Measurements from ENCODE around the gene ZNF354B. TPM values are rescaled to one million over a fixed set of nuclear protein-coding genes. Genes with fewer than 3 reads are reported as not detected.

The ZNF354B gene
- total and polyA plus RNA-seq, 7 donors, result 1.7 to 7.2 (median 5.5) TPM

DNA sequence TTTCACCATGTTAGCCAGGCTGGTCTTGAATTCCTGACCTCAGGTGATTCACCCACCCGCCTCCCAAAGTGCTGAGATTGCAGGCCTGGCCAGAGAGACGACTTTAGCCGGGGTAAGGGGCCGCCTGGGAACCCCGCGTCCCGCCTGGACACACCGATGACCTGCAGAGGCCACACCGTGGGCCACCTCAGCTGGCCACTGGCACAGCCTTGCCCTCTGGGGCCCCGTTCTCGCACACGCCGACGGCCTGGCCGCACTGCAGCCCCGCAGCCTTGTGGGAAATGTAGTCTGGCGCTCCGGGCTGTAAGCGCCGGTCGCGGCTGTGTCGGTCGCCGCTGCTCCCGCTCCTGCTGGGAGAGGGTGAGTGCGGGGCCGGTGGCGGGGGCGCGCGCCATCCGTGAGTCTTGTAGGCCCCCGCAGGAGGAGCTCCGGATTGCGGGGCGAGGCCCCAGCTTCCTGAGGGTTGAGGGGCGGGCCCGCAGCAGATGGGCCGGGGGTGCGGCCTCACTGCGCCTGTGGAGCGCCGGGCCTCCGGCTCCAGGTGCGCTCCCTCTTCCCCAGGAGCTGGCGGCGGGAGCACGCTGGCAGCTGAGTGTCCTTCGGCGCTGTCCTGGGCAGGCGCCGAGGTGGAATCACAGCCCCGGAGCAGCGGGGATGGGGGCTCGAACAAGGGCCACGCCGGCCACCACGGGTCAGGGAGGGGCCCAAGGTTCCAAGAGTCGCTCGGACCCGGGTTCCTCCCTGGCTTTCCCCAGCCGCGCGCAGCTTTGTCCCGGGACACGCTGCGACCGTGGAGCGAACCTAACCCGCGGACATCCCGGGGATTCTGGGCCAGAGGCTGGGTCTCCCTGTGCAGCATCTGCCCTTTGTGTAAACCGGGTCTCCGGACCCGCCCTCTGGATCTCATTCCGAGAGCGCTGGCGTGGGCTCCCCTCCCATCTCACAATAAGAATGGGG lies 36.1 kb downstream of the ZNF354B start, which contains the start of gene ZFP2:
Gene ZFP2, plus strand, starts transcription at position 299 of the 957 bp plus-strand sequence. CDS start 35,401 bp downstream, outside the sequence.
- peak; percentile 64 to 76 for DNase-seq
- TF ChIP-seq, protein P1, sequence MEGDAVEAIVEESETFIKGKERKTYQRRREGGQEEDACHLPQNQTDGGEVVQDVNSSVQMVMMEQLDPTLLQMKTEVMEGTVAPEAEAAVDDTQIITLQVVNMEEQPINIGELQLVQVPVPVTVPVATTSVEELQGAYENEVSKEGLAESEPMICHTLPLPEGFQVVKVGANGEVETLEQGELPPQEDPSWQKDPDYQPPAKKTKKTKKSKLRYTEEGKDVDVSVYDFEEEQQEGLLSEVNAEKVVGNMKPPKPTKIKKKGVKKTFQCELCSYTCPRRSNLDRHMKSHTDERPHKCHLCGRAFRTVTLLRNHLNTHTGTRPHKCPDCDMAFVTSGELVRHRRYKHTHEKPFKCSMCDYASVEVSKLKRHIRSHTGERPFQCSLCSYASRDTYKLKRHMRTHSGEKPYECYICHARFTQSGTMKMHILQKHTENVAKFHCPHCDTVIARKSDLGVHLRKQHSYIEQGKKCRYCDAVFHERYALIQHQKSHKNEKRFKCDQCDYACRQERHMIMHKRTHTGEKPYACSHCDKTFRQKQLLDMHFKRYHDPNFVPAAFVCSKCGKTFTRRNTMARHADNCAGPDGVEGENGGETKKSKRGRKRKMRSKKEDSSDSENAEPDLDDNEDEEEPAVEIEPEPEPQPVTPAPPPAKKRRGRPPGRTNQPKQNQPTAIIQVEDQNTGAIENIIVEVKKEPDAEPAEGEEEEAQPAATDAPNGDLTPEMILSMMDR (IDR thresholded peaks at IDR 0.05), result no peak
- Histone ChIP-seq H3K27ac (peak within 1 kb of the TSS; percentile 54), H3K4me1 (no peaks in the 10 kb centered on the region), H3K9me3 (peaks cover 4% of the 10 kb centered on the region), H3K4me3 (peak within 1 kb of the TSS; percentile 89), H3K27me3 (ENCODE audit: insufficient read depth in 3 of 3, low read length in 2 of 3) (no peaks in the 10 kb centered on the region), H3K36me3 (ENCODE audit: insufficient read depth in 1 of 2, low read depth in 1 of 2) (peaks cover 0 to 6% of the 10 kb centered on the region in 2 donors)
- 1 to 2% (median 2%) methylated on average over 55 to 79 of the region's 79 CpGs for WGBS, 3 donors
- intact Hi-C loops (cut with DNase I), result loop anchor here in 1 of 2 donors (10.0 kb wide), 1 partner anchor 129 kb away; the partner anchor contains the start of gene ZNF879
- peak; percentile 86 to 98 (median 95) for ATAC-seq

DNA sequence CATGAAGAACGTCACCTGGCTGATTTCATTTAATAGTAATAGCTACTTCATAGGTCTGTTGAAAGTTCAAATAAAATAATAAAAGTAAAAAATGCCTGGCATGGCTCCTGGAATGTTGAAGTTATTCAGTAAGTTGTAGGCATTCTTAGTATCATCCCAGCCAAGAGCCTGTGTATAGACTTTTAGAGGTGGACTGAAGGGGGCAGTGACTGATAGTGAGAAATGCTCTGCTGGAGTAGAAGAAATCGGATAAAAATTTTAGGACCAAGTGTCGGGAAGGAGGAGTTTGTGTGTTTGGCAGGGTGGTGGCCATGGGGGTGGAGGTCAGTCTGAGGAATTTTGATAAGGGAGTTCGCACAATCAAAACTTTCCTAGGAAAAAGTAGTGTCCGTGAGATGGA lies 39.5 kb downstream of the ZNF354B start:
- Histone ChIP-seq H3K36me3 (ENCODE audit: insufficient read depth in 1 of 2, low read depth in 1 of 2) (peaks cover 0 to 15% of the 10 kb centered on the region in 2 donors), H3K9me3 (no peaks in the 10 kb centered on the region), H3K4me1 (no peaks in the 10 kb centered on the region), H3K4me3 (no peak overlapping the region), H3K27ac (no peak overlapping the region), H3K27me3 (ENCODE audit: insufficient read depth in 3 of 3, low read length in 2 of 3) (no peaks in the 10 kb centered on the region)
- WGBS, 3 donors, result 80 to 92% (median 89%) methylated on average over 5 of the region's 5 CpGs
- TF ChIP-seq, protein P1 (IDR thresholded peaks at IDR 0.05), result no peak
- no peak for DNase-seq
- no peak for ATAC-seq
- intact Hi-C loops (cut with DNase I), result loop anchor here in 1 of 2 donors (10.0 kb wide), 1 partner anchor 126 kb away; the partner anchor contains the start of gene ZNF879

DNA sequence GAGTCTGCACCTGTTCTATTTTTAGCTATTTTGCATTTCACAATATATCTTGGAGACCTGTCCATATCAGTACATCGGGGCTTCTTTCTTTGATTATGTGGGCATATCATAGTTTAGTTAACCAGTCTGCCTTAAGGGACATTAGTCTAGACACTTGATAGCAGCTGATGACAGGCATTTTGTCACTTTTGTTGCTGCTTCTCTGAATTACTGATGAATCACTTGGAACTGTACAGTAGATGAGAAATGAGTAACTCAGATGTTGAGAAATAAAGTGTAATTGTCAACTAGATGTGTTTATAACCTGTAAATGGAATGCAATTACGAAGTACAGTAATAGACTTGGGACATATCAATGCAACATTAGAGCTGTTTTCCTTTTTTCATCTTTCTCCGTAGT lies 43.1 kb downstream of the ZNF354B start:
- H3K4me1 ChIP-seq, result no peaks in the 10 kb centered on the region
- peaks cover 5% of the 10 kb centered on the region for H3K9me3 ChIP-seq
- peaks cover 0 to 15% of the 10 kb centered on the region in 2 donors for H3K36me3 ChIP-seq (ENCODE audit: insufficient read depth in 1 of 2, low read depth in 1 of 2)
- no peak overlapping the region for H3K27ac ChIP-seq
- 62 to 98% (median 82%) methylated on average over 3 of the region's 3 CpGs for WGBS, 3 donors
- no peaks in the 10 kb centered on the region for H3K27me3 ChIP-seq (ENCODE audit: insufficient read depth in 3 of 3, low read length in 2 of 3)
- H3K4me3 ChIP-seq, result no peak overlapping the region
- peak in 2 of 4 donors; percentile 45 to 65 for ATAC-seq
- no peak for DNase-seq
- intact Hi-C loops (cut with DNase I), result no loop called here
- TF ChIP-seq, protein P1 (IDR thresholded peaks at IDR 0.05), result no peak

DNA sequence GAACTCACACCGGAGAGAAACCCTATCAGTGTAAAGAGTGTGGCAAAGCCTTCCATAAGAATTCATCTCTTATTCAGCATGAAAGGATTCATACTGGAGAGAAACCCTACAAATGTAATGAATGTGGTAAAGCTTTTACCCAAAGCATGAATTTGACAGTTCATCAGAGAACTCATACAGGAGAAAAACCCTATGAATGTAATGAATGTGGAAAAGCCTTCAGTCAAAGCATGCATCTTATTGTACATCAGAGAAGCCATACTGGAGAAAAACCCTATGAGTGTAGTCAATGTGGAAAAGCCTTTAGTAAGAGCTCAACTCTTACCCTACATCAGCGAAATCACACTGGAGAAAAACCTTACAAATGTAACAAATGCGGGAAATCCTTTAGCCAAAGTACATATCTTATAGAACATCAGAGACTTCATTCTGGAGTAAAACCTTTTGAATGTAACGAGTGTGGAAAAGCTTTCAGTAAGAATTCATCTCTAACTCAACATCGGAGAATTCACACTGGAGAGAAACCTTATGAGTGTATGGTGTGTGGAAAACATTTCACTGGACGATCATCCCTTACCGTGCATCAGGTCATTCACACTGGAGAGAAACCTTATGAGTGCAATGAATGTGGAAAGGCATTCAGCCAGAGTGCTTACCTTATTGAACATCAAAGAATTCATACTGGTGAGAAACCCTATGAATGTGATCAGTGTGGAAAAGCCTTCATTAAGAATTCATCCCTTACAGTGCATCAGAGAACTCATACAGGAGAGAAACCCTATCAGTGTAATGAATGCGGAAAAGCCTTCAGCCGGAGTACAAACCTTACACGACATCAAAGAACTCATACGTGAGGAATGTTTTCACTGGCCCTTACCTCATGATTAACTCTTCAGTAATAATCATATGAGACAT lies 72.3 kb downstream of the ZNF354B start:
- Histone ChIP-seq H3K4me3 (no peak overlapping the region), H3K9me3 (peaks cover 89% of the 10 kb centered on the region), H3K4me1 (no peaks in the 10 kb centered on the region), H3K27ac (no peak overlapping the region), H3K36me3 (ENCODE audit: insufficient read depth in 1 of 2, low read depth in 1 of 2) (peaks cover 7 to 11% of the 10 kb centered on the region in 2 donors), H3K27me3 (ENCODE audit: insufficient read depth in 3 of 3, low read length in 2 of 3) (no peaks in the 10 kb centered on the region)
- ATAC-seq, result no peak
- intact Hi-C loops (cut with DNase I), result no loop called here
- WGBS, 3 donors, result 94 to 98% (median 97%) methylated on average over 11 of the region's 11 CpGs
- TF ChIP-seq, protein P1 (IDR thresholded peaks at IDR 0.05), result no peak
- no peak for DNase-seq

Other genes starting within 250 kb of the ZNF354B start
- gene CLK4, start 232.9 kb upstream of the ZNF354B start, total RNA-seq, result 10 to 100 TPM; 15.1 to 31.5 (median 17.8) TPM
- gene CLK4, start 232.9 kb upstream of the ZNF354B start, polyA plus RNA-seq, result 10 to 100 TPM in 2 of 3 donors, 1 to 10 TPM in 1; 4.9 to 13.8 (median 13.7) TPM
- gene ZNF354A, start 129.3 kb upstream of the ZNF354B start, total RNA-seq, result 1 to 10 TPM; 5.4 to 7.0 (median 6.1) TPM
- 10 to 100 TPM in 1 of 3 donors, 1 to 10 TPM in 2; 8.4 to 15.5 (median 9.0) TPM for gene ZNF354A, start 129.3 kb upstream of the ZNF354B start, polyA plus RNA-seq
- gene ZFP2, start 36.0 kb downstream of the ZNF354B start, total RNA-seq, result 1 to 10 TPM in 3 of 4 donors, under 1 TPM in 1; 0.71 to 1.6 (median 1.2) TPM
- 1 to 10 TPM in 2 of 3 donors, under 1 TPM in 1; 0.48 to 4.4 (median 1.5) TPM for gene ZFP2, start 36.0 kb downstream of the ZNF354B start, polyA plus RNA-seq
- gene ZNF454, start 81.2 kb downstream of the ZNF354B start, total RNA-seq, result under 1 TPM; 0.16 to 0.54 (median 0.36) TPM
- under 1 TPM; 0.17 to 0.47 (median 0.35) TPM for gene ZNF454, start 81.2 kb downstream of the ZNF354B start, polyA plus RNA-seq
- gene GRM6, start 135.4 kb downstream of the ZNF354B start, total RNA-seq, result not detected
- gene GRM6, start 135.4 kb downstream of the ZNF354B start, polyA plus RNA-seq, result not detected
- gene ZNF879, start 163.9 kb downstream of the ZNF354B start, total RNA-seq, result 1 to 10 TPM; 2.7 to 3.8 (median 3.0) TPM
- 1 to 10 TPM; 1.9 to 6.6 (median 2.9) TPM for gene ZNF879, start 163.9 kb downstream of the ZNF354B start, polyA plus RNA-seq
- 1 to 10 TPM; 2.2 to 3.7 (median 2.7) TPM for gene ZNF354C, start 200.4 kb downstream of the ZNF354B start, total RNA-seq
- gene ZNF354C, start 200.4 kb downstream of the ZNF354B start, polyA plus RNA-seq, result 1 to 10 TPM; 1.1 to 3.7 (median 1.5) TPM